Nephron (organoid): ENCODE results near the gene HOXC5.
"Not testable (repeated sequence)": the region's sequence is repeated elsewhere in the genome, so short reads cannot be mapped to it uniquely, and the experiment has no call there.

Experiments
- H3K27ac Mint-ChIP-seq, 3 experiments: 2 replicates each; pipeline ENCODE4 v1.8.0; 2020; ENCODE audit warnings: mixed read lengths in 3 of 3, mild to moderate bottlenecking in 2 of 3, moderate library complexity in 1 of 3
- H3K27me3 Mint-ChIP-seq: 2 replicates; pipeline ENCODE4 v1.8.0; 2021; ENCODE audit warnings: low read depth, mild to moderate bottlenecking, moderate library complexity, mixed read lengths
- H3K36me3 Mint-ChIP-seq: 2 replicates; pipeline ENCODE4 v1.8.0; 2020; ENCODE audit warnings: low read depth, mixed read lengths
- H3K4me1 Mint-ChIP-seq: 2 replicates; pipeline ENCODE4 v1.8.0; 2020; ENCODE audit warnings: mixed read lengths
- H3K4me3 Mint-ChIP-seq, 3 experiments: 2 replicates each; pipeline ENCODE4 v1.8.0; 2020; ENCODE audit warnings: mild to moderate bottlenecking in 3 of 3, mixed read lengths in 3 of 3, moderate library complexity in 2 of 3
- H3K9me3 Mint-ChIP-seq: 2 replicates; pipeline ENCODE4 v1.8.0; 2020; ENCODE audit warnings: mixed read lengths
- TF ChIP-seq, protein P1 (sequence below), 3 experiments: fragments of 200-600 bp; sonication (generic); IDR thresholded peaks; one replicate each; pipeline ENCODE4 v1.5.0; 2021; ENCODE audit warnings: antibody characterized with exemption in 3 of 3; ENCODE audit not compliant: unreplicated experiment in 3 of 3

The HOXC5 gene

GRCh38 chr12:54080008-54080924 lies 47.4 kb downstream of the HOXC5 start:
- not testable (repeated sequence) for H3K27me3 Mint-ChIP-seq, H3K36me3 Mint-ChIP-seq, H3K9me3 Mint-ChIP-seq
- H3K27ac Mint-ChIP-seq, result peak overlapping the region; percentile 99 to 100 (median 99)
- peak overlapping the region; percentile 84 to 87 (median 87) for H3K4me3 Mint-ChIP-seq
- H3K4me1 Mint-ChIP-seq, result peaks cover 83% of the 10 kb centered on the region

DNA sequence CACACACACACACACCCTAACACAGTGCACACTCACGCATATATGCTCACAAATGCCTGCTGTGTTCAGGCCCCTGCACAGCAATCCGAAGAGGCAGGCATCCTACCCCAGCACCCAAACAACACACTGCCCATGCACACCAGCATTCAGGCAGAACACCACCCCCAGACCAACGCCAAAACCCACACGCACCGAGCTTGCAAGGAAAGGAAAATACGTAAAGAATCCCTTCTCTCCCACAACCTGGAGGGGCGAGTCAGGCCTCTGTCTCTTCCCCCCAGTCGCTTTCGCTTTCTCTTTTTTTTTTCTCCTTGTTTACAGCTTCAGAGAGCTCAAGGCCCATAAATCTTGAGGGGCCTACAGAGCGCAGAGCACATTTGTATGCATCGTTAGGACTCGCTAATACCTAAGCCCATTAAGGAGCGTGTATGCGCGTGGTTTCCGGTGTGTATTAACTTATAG lies 48.2 kb downstream of the HOXC5 start:
- Mint-ChIP-seq H3K4me3 (peak overlapping the region; percentile 84 to 87 (median 87)), H3K4me1 (peaks cover 84% of the 10 kb centered on the region), H3K27ac (peak overlapping the region; percentile 99 to 100 (median 99))
- H3K27me3 Mint-ChIP-seq, H3K36me3 Mint-ChIP-seq, H3K9me3 Mint-ChIP-seq: not testable (repeated sequence)

DNA sequence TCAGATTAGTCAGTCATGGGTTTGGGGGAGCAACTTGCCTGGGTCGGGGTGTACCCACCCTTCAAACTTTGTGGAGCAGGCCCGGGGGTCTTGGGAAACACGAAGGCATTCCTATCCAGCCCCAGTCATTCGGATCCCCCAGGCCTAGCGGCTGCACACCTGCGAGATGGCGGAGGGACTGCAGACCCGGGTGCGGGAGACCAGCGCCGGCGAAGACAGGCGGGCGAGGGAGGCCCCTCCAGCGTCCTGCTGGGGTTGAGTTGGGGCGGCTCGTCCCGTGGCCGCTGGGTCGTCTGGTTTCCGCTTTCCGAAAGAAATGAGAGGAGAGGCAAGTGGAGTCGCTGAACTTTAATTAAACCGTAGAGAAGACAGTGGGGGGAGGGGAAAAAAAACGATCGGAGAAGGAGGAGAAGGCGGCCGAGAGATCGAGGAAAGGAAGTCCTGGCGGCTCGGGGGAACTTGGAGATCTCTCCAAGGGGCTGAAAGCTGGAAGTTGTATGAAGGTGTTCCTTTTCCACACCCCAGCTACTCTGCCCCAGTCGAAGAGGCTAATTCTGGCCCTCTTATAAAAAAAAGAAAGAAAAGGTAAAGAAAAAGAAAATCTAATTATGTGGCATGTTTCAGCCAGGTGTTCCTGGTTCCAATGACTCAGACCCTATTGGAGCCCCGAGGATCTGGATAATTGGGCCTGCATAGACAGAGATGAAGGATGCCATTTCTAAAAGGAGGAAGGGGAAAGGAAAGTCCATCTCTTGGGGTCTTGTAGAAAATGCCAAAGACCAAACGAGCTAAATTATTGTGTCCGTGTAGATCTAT lies 48.9 kb downstream of the HOXC5 start:
- H3K4me1 Mint-ChIP-seq, result peaks cover 91% of the 10 kb centered on the region
- not testable (repeated sequence) for H3K36me3 Mint-ChIP-seq, H3K27me3 Mint-ChIP-seq, H3K9me3 Mint-ChIP-seq
- H3K4me3 Mint-ChIP-seq, result peak overlapping the region; percentile 84 to 87 (median 87)
- peak overlapping the region; percentile 99 to 100 (median 99) for H3K27ac Mint-ChIP-seq

DNA sequence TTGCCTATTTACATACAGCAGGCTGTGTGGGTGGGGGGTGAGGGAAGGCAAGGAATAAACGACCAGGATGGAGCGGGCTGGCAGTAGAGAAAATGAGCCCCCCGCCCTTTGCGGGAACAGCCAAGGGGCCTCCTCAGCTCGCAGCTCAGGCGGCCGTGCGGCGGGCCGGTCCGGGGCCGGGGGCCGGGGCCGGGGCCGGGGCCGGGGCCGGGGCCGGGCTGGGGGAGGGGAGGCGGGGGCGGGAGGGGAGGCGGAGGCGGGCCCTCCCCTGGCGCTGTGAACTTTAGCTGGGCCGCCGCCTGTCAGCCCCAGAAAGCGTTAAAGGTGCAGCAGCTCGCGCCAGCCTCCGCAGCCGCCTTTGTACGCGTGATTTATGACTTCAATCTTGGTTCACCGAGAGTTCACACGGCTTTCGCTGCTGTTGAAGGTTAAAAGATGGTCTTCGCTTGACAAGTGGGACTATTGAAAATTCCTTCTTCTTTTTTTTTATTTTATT lies 49.6 kb downstream of the HOXC5 start:
- Mint-ChIP-seq H3K36me3 (no peaks in the 10 kb centered on the region), H3K4me3 (peak overlapping the region; percentile 84 to 87 (median 87)), H3K9me3 (no peaks in the 10 kb centered on the region), H3K4me1 (peaks cover 87% of the 10 kb centered on the region), H3K27me3 (no peaks in the 10 kb centered on the region), H3K27ac (peak overlapping the region; percentile 99 to 100 (median 99))
- TF ChIP-seq, protein P1, sequence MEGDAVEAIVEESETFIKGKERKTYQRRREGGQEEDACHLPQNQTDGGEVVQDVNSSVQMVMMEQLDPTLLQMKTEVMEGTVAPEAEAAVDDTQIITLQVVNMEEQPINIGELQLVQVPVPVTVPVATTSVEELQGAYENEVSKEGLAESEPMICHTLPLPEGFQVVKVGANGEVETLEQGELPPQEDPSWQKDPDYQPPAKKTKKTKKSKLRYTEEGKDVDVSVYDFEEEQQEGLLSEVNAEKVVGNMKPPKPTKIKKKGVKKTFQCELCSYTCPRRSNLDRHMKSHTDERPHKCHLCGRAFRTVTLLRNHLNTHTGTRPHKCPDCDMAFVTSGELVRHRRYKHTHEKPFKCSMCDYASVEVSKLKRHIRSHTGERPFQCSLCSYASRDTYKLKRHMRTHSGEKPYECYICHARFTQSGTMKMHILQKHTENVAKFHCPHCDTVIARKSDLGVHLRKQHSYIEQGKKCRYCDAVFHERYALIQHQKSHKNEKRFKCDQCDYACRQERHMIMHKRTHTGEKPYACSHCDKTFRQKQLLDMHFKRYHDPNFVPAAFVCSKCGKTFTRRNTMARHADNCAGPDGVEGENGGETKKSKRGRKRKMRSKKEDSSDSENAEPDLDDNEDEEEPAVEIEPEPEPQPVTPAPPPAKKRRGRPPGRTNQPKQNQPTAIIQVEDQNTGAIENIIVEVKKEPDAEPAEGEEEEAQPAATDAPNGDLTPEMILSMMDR (IDR thresholded peaks at IDR 0.05; ENCODE audit: unreplicated experiment in 3 of 3), result no peak
